A673 (cell line): ENCODE results near the gene TOMM40L.

ENCODE experiments used
- CTCF ChIP-seq: fragments of 300-800, 200-600 bp; sonication (generic); conservative IDR thresholded peaks from 2 replicates; pipeline ENCODE4 v1.5.1; 2017; ENCODE audit warnings: low read depth, mild to moderate bottlenecking, antibody characterized with exemption, low read length, moderate library complexity, mixed read lengths
- EZH2 ChIP-seq: fragments of 200-600 bp; sonication (generic); IDR thresholded peaks from 2 replicates; pipeline ENCODE4 v1.6.1; 2017; ENCODE audit warnings: borderline replicate concordance, low read depth, mild to moderate bottlenecking, mixed read lengths, antibody characterized with exemption, low read length; ENCODE audit not compliant: poor library complexity, severe bottlenecking

DNA sequence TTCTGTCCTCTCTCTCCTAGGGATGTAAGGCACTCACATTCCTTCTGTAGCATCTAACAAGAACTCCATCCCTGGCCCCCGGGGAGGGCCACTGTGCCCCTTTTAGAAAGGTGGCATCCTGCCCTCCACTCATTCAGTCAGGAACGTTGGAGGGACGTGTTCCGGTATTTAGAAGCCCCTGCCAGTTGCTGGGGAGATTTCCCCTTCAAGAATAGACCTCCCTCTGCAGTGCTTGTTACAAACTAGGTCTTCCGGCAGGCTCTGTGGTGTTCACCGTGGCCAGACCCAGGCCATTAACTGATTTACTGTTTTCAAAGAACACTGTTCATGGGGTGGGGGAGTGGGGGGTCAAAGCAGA lies 33.5 kb downstream of the TOMM40L start:
- TF ChIP-seq EZH2: no peak
- no peak for TF ChIP-seq CTCF
